ENCODE measurements around the gene HIVEP3.

- TF ChIP-seq EZH2phosphoT487 (IDR thresholded peaks at IDR 0.05; ENCODE audit: borderline replicate concordance): no peak
- no peak for TF ChIP-seq CTCF (conservative IDR thresholded peaks at IDR 0.05; ENCODE audit: low read length)
Observed at GRCh38 chr1:41861535-41862383, 57.0 kb downstream of the HIVEP3 start.

Measured in Loucy (cell line).